Left lobe of liver (tissue), 2 donors: ENCODE data around the gene NRP1. TPM values are rescaled to one million over a fixed set of nuclear protein-coding genes. Genes with fewer than 3 reads are reported as not detected.
"Not testable (repeated sequence)": the region's sequence is repeated elsewhere in the genome, so short reads cannot be mapped to it uniquely, and the experiment has no call there.

Source experiments
- ATAC-seq: fragments of 200-7000 bp; cut with Tn5 transposase; one replicate; pipeline ENCODE4 v1.9.1; 2020; ENCODE audit warnings: mild to moderate bottlenecking, moderate library complexity
- DNase-seq: peaks from one replicate; pipeline ENCODE4 v3.0.0-alpha.2; 2020; ENCODE audit warnings: low spot score
- total RNA-seq: library from RNA; stranded (reverse); gene quantifications from one replicate; pipeline ENCODE4 v1.2.1, GENCODE V29; 2021
- donor health status: DM: no; HTN: no; CAD: no; lungs with moderate emphysema.
- donor health status: DM: no; HTN: yes; CAD: no.

Gene NRP1
- total RNA-seq, 1 donor from 2014 or later, result 20.6 TPM

DNA sequence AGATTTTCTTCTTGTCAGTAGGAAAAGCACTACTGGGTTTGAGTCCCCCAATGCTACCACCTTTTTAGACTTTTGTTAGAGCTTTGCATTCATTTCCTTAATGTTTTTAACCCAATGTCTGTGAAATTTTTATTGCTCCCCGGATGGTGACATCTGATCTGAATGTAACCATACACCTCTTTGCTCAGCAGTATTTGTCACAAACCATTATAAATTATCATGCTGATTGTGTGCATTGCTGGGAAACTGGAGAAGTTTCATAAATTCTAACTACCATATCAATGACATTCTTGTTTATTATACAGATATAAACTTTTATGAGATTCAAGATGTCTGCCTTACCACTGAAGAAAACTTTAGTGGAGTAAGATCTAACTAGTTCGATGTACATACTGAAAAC is 8.5 kb downstream of the NRP1 start:
- no peak for DNase-seq

DNA sequence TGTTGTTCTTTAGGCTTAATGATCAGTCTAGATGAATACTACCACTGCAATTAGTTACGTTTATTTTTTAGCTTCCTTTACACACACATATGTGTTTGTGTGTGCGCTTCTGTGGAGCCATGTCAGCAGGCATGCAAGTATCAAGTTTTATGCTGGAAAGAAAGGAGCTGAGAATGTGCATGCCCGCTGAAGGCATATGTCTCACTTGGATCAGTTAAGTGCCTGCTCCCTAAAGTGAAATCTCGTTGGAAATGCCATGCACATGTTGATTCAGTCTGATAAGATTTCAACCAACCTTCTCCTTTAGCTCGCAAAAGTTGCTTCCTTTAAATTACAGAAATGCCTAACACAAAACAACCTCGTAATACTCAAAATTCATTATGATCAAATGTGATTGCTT is 10.7 kb downstream of the NRP1 start:
- ATAC-seq (no peak), DNase-seq (no peak)

More for the DNA sequence above, 8.5 kb downstream of the NRP1 start:
- ATAC-seq, result no peak

DNA sequence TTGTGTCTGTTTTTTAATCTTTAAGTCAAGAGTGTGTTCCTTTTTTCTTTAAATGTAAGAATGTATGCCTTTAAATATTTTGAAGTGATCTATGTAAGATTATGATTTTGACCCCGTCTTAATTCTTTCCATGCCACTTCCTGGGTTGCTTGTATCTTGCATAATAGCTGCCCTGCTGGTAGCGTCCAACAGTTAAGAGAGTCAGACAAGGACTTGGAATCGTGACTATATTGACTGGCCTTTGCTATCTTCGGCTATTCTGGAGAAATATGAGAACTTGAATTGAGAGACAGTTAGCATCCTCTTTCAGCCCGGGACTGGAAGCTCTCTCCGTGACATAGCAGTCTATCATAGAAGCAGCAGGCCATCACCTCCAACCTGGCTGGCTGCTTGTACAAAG is 13.0 kb downstream of the NRP1 start:
- ATAC-seq (peak; percentile 47), DNase-seq (no peak)

DNA sequence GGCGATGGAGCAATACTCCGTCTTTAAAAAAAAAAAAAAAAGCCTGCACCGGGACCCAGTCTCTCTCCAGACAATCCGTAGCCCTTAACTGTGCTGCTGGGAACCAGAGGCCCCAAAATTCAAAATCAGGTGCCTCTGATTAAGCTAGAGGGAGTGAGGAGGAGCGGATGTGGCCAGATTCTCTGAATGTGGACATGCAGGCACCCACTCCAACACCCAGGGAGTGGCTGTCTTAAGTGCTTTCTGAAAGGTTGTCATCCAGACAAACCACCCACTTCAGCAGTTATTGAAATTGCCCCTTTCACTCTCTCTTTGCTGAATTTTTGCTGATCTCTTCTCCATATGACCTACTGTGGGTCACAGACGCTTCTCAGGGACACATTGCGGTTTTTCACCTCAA is 14.2 kb downstream of the NRP1 start:
- no peak for DNase-seq
- ATAC-seq, result no peak

DNA sequence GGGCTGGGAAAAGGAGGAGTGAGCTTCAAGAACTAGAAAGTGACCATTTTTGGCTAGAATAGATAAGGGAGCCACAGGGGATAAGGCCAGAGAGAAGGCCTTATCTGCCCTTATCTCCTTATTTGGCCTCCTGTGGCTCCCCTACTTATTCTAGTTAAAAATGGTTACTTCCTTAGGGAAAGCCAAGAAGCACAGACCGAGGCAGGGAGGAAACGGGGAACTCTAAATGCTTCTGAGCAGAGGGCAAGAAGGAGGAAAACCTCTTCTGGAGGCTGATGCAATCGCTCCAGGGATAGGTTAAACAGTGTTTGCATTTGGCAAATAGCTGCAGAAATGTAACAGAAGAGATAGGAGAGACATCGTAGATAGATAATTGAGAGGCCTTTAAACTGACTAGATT is 18.6 kb downstream of the NRP1 start:
- no peak for DNase-seq
- peak; percentile 73 for ATAC-seq

DNA sequence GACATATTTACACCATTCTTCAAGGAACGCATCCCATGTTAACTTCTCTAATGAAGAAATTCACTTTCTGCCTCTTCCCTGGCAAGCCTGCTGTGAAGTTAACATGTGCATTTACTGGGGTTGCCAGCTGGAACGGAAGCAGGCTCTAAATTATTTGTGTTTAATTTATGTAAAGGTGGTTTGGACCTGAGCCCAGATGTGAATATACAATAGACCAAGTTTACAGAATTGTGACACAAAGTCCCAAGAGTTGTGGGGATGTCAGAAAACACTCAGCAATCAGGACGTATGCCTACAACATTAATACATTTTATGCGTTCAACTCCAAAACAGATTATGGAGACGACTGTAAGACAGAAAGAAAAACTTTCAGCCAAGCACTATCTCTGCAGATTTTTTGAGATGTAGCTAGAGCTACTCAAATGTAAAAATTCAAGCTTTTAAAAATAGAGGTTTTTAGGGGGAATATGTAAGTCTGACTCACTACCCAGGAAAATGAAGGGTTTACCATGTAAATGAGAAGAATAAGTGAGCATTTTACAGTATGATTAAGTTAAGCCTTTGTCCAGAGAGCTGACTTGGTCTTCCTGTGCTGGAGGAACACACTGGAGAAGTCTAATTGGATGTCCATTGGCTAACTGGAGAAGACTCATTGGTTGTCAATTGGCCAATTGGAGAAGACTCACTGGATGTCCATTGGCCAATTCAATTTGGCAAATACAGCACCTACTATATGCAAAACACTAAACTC is 19.5 kb downstream of the NRP1 start:
- ATAC-seq, result no peak
- DNase-seq, result no peak

DNA sequence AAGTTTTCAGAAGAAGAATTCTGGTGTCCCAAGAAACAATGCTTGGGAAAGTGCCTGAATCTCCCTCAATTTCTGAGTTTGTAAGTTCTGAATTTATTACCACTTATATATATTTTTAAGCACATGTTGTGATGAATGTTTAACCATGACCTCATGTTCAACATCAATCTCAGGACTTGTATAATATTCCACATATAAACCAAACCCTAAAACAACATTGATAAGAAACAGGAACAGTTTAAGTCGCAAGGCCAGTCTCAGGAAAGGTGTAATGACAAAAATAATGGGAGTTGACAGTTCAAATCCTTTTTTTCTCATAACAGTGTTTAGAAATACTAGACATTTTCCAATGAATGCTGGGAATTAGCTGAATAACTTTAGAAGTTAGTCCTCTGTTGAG is 22.8 kb downstream of the NRP1 start:
- DNase-seq (no peak), ATAC-seq (no peak)

DNA sequence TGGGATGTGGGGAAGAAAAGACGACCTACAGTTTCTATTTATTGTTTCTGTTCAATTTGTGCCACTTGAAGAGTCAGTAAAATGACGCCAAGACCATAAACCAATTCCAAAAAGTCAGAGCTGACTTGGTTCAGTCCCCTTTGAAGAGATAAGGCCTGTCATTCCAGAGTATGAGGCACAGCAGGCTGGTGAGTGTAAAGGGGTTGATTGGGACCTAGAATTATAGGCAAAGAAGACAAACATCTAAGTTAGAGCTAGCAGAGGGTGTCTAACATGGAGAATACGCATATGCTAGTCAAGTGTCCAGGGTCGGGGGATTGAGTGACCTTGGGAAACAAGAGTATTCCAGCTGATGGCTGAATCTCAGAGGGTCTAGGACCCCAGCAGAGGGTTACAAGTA is 23.6 kb downstream of the NRP1 start:
- no peak for DNase-seq
- ATAC-seq, result no peak

DNA sequence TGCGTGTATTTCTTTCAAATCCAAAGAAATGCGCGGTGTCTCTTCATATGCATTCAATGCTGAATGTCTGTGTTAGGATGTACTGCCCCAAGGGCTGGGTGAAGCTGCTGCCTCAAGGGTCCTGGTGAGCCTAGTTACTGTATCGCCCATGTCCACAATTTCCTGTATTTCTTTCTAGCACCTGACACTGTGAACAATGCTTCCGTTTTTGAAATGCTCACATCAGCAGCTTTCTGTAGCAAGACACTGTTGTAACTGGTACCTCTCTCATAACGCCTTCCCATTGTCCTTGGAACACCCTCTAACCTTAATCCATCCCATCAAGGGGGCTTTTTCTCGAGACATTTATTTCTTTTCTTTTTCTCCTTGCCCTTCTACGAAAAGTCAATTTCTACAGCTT is 25.1 kb downstream of the NRP1 start:
- ATAC-seq, result peak; percentile 31

DNA sequence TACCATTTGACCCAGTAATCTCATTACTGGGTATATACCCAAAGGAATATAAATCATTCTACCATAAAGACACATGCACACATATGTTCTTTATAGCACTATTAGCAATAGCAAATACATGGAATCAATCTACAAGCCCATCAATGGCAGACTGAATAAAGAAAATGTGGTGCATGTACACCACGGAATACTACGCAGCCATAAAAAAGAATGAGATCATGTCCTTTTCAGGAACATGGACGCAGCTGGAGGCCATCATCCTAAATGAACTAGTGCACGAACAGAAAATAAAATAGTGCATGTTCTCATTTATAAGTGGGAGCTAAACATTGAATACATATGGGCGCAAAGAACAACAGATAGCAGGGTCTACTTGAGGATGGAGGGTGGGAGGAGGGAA is 26.6 kb downstream of the NRP1 start:
- DNase-seq (no peak), ATAC-seq (no peak)

More for the DNA sequence above, 25.1 kb downstream of the NRP1 start:
- no peak for DNase-seq

DNA sequence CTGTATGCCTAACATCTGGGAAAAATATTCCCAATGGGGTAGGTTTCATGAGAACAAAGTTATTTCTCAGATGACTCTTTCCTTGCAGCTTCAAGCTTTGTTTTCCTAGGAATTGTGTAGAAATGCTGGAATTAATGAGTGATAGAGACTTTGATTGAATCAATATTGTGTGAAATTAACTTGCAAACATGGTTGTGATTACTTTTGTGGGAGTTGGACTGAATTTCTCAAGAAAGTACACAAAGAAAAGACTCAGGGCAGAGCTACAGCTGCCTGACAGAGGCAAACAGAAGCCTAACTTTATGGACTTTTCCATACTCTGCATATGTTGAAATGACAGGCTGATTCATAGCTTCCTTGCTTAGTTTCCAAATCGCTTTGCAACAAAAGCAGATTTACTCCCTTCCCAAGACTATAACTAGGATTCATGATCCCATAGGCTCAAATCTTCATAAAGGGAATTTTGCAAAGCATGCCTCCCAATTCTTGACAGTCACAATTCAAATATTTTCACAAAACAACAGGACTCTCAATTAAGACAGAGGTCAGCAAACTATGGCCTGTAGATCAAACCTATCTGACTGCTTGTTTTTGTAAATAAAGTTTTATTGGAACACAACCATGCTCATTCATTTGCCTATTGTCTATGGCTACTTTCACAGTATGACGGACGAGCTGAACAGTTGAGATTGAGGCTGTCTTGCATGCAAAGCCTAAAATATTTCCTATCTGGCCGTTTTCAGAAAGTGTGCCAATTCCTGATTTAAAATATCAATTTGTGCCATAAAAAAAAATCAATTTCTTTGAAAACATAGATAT is 27.6 kb downstream of the NRP1 start:
- ATAC-seq (peak; percentile 57), DNase-seq (no peak)

DNA sequence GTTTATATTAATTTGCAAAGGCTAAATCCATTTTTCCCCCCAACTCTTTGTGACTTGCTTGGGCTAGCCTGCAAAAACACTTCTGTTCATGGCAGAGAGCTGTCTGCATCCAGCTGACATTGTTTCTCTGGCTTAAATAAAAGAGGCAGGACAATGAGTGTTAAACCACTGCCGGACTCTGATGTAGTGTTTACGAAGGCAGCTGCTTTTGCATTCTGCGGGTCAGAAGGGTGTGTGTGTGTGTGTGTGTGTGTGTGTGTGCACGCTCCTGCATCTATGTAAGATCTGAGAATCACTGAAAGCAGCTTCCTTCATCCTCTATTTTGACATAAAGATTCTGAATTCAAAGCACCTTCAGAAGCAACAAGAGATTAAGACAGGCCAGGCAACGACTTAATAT is 28.3 kb downstream of the NRP1 start:
- ATAC-seq (peak; percentile 32), DNase-seq (no peak)

DNA sequence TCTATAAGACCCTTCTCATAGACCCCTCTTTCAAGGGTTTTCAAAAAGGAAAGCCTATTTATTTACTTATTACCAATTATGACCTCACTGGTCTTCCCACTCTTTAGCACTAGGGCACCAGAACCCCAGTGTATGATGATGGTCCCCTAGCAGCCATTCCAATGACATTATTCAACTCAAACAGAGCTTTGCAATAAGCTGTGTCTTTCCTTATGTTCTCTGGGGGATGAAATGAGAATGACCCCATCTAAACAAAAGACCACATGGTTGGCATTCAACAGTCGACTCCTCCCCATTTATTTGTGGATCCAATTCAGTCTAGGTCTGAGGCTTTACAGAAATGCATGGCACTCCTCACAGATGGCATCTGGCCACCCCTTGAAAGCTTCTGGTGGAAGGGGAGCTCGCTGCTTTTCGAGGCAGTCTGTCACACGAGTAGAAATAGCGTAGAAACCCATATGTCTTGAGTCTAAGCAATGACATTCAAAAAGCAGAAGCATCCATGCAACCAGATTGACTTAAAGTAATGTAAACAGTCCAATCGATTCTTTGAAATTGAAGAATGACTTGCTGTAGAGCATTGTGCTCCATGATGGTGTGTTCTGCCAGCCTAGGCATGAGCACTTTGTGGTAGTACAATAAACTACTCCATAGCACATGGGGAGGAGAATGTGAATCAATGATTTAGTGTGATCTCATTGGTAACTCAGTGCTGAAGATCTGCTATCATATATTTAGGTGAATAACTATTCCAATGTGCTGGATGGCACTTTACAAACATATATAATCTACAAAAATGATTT is 29.8 kb downstream of the NRP1 start:
- ATAC-seq (no peak), DNase-seq (no peak)

DNA sequence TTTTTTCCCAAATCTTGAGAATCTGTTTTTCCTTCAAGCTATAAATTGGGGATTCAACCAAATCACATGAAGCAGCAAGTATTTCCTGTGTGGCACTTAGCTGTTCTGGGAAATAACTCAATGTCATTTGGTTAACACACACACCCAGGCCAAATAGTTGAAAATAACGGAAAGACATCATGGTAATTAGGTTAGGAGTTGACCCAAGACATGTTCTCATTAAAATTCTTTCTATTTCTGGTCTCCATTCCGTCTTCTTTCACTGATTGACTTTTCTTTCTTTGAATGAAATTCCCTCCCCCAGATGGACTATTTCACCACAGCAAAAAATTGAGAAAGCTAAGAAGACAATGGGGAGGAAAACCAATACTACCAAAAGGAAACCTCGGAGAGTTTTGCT is 30.5 kb downstream of the NRP1 start:
- ATAC-seq (no peak), DNase-seq (no peak)

DNA sequence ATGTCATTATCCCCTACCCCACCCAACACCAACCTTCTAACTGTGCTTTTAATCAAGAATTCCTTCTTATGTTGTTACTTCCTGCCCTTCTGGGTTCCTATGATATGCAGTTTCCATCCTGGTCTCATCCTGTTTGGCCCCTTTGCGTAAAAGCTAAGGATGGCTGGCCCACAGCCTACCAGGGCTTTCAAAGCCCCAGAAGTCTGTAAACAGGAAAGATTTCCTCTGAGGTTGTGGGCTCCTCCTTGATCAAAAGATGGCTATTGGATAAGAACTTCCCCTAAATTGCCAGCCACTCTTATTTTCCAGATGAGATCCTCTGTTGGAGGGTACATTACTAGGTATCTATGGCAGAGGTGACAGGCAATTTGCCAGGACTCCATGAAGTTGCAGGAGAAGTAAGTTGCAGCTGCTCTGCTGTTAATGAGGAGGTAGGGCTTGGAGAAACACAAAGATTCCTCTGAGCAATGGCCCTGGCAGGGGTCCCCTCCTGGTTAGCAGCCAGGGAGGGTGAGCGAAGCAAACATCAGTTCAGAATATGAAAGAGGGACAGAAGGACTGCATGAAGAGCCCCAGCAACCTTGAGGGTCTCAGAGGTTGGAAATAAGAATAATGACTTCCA is 32.1 kb downstream of the NRP1 start:
- DNase-seq, result no peak
- peak; percentile 9 for ATAC-seq

DNA sequence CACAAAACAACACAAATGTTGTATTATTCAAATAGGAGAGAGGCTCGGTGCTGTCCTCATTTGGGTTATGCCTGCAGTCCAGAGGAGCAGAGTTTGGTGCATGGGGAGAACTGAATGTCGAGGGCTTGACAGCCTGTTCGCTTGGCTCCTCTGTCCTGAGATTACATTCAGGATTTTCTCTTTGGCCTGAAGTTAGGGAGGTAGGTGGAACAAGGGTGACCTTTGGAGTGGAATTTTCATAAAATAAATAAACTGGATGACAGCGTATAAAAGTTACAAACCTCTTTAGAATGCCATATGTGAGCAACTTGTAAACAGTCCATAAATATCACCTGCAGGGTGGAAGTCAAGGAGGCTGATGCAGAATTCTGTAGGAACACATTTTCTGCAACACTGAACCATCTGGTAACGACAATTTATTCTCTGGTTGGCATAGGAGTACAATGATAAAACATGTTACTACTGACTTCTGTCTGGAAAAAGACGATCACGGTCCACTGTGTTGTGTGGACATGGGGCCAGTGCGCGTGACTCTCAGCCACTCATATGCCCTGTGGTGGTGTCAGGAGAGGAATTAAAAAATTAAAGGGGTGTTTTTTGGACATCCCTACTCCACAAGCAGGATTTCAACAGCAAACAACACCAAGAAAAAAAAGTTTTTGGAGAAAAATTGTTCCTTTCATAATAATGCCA is 33.2 kb downstream of the NRP1 start:
- peak; percentile 77 for ATAC-seq

DNA sequence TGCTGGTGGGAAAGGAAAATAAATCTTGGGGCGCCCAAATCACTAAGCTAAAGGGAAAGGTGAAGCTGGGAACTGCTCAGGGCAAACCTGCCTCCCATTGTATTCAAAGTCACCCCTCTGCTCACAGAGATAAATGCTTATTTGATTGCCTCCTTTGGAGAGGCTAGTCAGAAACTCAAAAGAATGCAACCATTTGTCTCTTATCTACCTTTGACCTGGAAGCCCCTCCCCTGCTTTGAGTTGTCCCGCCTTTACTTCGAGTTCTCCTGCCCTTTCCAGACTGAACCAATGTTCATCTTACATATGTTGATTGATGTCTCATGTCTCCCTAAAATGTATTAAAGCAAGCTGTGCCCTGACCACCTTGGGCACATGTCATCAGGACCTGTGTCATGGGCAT is 33.9 kb downstream of the NRP1 start:
- not testable (repeated sequence) for DNase-seq, ATAC-seq

More for the DNA sequence above, 33.2 kb downstream of the NRP1 start:
- DNase-seq, result no peak

DNA sequence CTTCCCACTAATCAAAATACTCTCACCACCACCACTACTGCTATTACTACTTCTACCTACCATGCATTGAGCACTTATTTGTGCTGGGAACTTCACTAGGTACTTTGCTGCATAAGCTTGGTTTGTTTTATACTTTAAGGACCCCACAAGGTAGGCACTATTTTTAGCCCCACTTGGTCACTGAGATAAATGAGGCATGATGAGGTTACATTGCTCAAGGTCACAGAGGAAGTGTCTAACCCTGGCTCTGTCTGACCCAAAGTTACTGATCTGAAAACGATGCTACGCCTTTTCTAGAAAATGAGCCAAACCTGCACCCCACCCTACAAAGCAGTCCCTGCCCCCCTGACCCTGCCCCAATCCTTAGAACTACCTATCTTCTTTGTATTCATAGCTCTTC is 35.6 kb downstream of the NRP1 start:
- no peak for ATAC-seq
- no peak for DNase-seq

DNA sequence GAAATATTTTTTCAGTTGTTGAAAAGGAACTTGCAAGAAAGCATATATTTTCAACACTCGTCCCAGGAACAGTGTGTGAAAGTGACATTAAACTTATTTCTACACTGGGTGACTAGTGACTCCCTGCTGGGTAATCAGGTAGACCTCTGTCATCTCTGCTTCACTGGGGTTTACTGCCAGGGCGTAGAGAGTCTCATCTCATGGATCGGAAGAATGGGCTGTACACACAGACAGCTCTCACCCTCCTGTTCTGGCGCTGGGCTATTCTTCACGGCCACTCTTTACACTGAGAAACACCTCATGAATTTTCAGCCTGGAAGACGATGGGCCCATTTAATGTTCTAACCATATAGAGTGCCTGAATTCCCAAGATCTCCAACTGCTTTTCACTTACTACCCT is 36.4 kb downstream of the NRP1 start:
- DNase-seq (no peak), ATAC-seq (no peak)

DNA sequence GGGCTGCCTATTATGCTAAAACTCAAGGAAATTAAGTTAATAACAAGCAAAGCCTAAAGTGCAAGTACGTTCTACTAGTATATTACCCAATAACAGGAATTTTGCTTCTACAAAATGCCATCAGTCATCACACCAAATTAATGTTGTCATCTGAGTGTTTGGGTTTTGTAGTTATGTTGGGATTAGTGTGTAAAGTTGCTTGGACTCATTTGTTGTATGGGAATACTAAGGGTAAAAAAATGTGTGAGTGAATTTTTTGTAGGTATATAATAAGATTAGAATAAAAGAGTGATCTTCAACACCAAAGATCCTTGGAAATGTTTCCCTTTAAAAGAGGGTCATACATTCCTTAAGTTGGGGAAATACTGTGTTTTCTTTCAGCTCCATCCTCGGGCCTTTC is 38.6 kb downstream of the NRP1 start:
- no peak for DNase-seq
- no peak for ATAC-seq
